ENCODE results near the gene MOB3B.

Gene MOB3B

DNA sequence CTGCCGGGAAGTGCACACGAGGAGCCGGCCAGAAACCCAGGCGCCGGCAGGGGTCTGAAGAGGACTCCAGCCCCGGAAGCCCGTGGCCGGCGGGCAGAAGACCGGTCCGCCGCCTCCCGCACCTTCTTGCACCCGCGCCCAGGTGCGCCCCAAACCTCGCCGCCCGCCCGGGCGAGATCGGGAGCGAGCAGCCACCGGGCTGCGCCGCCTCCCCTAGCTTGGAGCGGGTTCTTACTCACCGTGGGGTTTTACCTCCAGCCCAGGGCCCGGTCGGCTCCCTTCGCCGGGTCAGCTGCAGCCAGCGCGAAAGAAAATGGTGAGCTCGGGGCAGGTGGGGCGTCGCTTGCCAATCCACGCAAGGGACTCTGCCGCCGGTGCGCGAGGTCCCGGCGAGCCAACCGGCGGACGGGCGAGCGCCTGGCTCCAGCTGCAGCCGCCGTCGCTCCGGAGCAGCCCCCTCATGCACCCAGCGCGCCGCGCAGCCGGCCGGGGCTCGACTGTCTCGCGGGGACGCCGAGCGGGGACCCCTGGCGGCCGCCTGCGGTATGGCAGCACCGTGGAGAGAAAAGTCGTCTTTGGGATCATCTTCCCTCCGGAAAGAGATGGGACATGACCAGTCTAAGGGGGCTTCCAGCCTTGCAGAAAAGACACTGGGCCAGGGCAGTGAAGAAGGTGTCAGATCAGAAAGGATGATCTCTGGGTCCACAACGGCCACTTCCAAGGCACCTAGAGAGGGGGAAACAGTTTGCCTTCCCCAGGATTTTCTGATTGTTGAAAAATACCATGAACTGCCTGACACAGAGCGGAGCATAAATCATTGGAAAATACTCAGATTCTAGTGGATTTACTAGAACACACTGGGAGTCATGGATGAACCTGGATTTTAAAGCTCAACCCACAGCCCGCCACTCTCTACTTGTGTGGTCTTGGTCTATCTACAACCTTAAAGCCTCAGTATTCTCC, at the start of gene MOB3B:
MOB3B (minus strand) TSS at position 499 of the 963 bp plus-strand sequence. CDS start 74,264 bp downstream, outside the sequence.
- Histone ChIP-seq H3K27ac (ENCODE audit: low read depth, low read length) (peak within 1 kb of the TSS; percentile 93), H3K9me3 (ENCODE audit: low read length) (no peaks in the 10 kb centered on the region), H3K9ac (ENCODE audit: low read length) (peak within 1 kb of the TSS; percentile 93), H3K4me3 (ENCODE audit: low read depth in 1 of 2, low read length in 2 of 2) (peak within 1 kb of the TSS; percentile 87 to 88), H3K36me3 (ENCODE audit: insufficient read depth, low read length) (peaks cover under 1% of the 10 kb centered on the region), H3K4me1 (ENCODE audit: insufficient read depth, low read length) (peaks cover 33% of the 10 kb centered on the region), H3K27me3 (ENCODE audit: control insufficient read depth in 1 of 2, insufficient read depth in 2 of 2, low read length in 2 of 2) (no peaks in the 10 kb centered on the region)

- Histone ChIP-seq H3K4me3 (ENCODE audit: low read depth in 1 of 2, low read length in 2 of 2) (peak overlapping the region; percentile 51 to 71), H3K9ac (ENCODE audit: low read length) (peak overlapping the region; percentile 62), H3K36me3 (ENCODE audit: insufficient read depth, low read length) (no peaks in the 10 kb centered on the region), H3K4me1 (ENCODE audit: insufficient read depth, low read length) (peaks cover 28% of the 10 kb centered on the region), H3K9me3 (ENCODE audit: low read length) (no peaks in the 10 kb centered on the region), H3K27ac (ENCODE audit: low read depth, low read length) (peak overlapping the region; percentile 95), H3K27me3 (ENCODE audit: control insufficient read depth in 1 of 2, insufficient read depth in 2 of 2, low read length in 2 of 2) (no peaks in the 10 kb centered on the region)
Observed at GRCh38 chr9:27573634-27574590, 44.3 kb upstream of the MOB3B start.

DNA sequence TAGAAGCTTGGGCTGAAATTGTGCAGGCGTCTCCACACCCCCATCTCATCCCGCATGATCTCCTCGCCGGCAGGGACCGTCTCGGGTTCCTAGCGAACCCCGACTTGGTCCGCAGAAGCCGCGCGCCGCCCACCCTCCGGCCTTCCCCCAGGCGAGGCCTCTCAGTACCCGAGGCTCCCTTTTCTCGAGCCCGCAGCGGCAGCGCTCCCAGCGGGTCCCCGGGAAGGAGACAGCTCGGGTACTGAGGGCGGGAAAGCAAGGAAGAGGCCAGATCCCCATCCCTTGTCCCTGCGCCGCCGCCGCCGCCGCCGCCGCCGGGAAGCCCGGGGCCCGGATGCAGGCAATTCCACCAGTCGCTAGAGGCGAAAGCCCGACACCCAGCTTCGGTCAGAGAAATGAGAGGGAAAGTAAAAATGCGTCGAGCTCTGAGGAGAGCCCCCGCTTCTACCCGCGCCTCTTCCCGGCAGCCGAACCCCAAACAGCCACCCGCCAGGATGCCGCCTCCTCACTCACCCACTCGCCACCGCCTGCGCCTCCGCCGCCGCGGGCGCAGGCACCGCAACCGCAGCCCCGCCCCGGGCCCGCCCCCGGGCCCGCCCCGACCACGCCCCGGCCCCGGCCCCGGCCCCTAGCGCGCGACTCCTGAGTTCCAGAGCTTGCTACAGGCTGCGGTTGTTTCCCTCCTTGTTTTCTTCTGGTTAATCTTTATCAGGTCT, 43.5 kb upstream of the MOB3B start, which contains the start of gene C9orf72:
C9orf72 (minus strand) TSS at position 564 of the 716 bp plus-strand sequence. CDS start 6,361 bp downstream, outside the sequence.
- no peaks in the 10 kb centered on the region for H3K27me3 ChIP-seq (ENCODE audit: control insufficient read depth in 1 of 2, insufficient read depth in 2 of 2, low read length in 2 of 2)
- peaks cover 28% of the 10 kb centered on the region for H3K4me1 ChIP-seq (ENCODE audit: insufficient read depth, low read length)
- peak within 1 kb of the TSS; percentile 72 to 90 for H3K4me3 ChIP-seq (ENCODE audit: low read depth in 1 of 2, low read length in 2 of 2)
- peak within 1 kb of the TSS; percentile 85 for H3K9ac ChIP-seq (ENCODE audit: low read length)
- no peaks in the 10 kb centered on the region for H3K36me3 ChIP-seq (ENCODE audit: insufficient read depth, low read length)
- H3K27ac ChIP-seq (ENCODE audit: low read depth, low read length), result peak within 1 kb of the TSS; percentile 95
- no peaks in the 10 kb centered on the region for H3K9me3 ChIP-seq (ENCODE audit: low read length)

DNA sequence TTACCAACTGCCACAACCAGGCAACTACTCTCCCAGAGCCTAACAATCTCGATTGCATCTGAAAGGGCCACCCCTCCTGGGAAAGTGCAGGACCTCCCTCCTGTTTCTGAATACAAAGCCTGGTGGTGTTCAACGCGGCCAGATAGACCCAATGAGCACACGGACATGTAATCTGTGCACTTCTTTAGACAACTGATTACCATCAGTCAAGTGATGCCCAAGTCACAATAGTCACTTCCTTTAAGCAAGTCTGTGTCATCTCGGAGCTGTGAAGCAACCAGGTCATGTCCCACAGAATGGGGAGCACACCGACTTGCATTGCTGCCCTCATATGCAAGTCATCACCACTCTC, 42.9 kb upstream of the MOB3B start:
- Histone ChIP-seq H3K4me1 (ENCODE audit: insufficient read depth, low read length) (peaks cover 28% of the 10 kb centered on the region), H3K27me3 (ENCODE audit: control insufficient read depth in 1 of 2, insufficient read depth in 2 of 2, low read length in 2 of 2) (no peaks in the 10 kb centered on the region), H3K27ac (ENCODE audit: low read depth, low read length) (peak overlapping the region; percentile 91), H3K4me3 (ENCODE audit: low read depth in 1 of 2, low read length in 2 of 2) (peak overlapping the region; percentile 72 to 90), H3K9me3 (ENCODE audit: low read length) (no peaks in the 10 kb centered on the region), H3K36me3 (ENCODE audit: insufficient read depth, low read length) (no peaks in the 10 kb centered on the region), H3K9ac (ENCODE audit: low read length) (peak overlapping the region; percentile 85)

DNA sequence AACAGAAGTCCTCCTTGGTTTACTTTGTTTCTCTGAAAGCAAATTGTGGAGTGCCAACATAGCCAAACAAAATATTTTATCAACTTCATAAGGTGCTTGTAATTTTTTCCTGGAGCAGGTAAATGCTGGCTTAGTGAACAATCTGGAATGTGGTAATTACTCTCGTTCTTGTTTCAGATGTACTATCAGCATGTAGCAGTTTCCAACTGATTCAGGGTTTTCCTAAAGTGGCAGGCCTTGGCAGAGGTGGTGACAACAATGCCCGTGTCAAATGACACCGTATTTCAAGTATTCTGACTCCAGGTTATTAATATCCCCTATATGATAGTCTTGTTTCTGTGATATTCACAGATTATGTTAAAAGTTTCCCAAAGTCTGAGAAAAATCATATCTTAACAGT, 42.4 kb upstream of the MOB3B start:
- H3K27ac ChIP-seq (ENCODE audit: low read depth, low read length), result peak overlapping the region; percentile 91
- peaks cover 28% of the 10 kb centered on the region for H3K4me1 ChIP-seq (ENCODE audit: insufficient read depth, low read length)

GRCh38 chr9:27571011-27571410, 41.4 kb upstream of the MOB3B start:
- Histone ChIP-seq H3K4me3 (ENCODE audit: low read depth in 1 of 2, low read length in 2 of 2) (no peak overlapping the region), H3K9ac (ENCODE audit: low read length) (no peak overlapping the region), H3K9me3 (ENCODE audit: low read length) (no peaks in the 10 kb centered on the region), H3K27ac (ENCODE audit: low read depth, low read length) (no peak overlapping the region), H3K27me3 (ENCODE audit: control insufficient read depth in 1 of 2, insufficient read depth in 2 of 2, low read length in 2 of 2) (no peaks in the 10 kb centered on the region), H3K4me1 (ENCODE audit: insufficient read depth, low read length) (peaks cover 28% of the 10 kb centered on the region), H3K36me3 (ENCODE audit: insufficient read depth, low read length) (no peaks in the 10 kb centered on the region)

More for the DNA sequence above, 42.4 kb upstream of the MOB3B start:
- H3K36me3 ChIP-seq (ENCODE audit: insufficient read depth, low read length), result no peaks in the 10 kb centered on the region
- H3K9ac ChIP-seq (ENCODE audit: low read length), result peak overlapping the region; percentile 85
- no peaks in the 10 kb centered on the region for H3K27me3 ChIP-seq (ENCODE audit: control insufficient read depth in 1 of 2, insufficient read depth in 2 of 2, low read length in 2 of 2)
- H3K9me3 ChIP-seq (ENCODE audit: low read length), result no peaks in the 10 kb centered on the region
- peak overlapping the region in 1 of 2 donors; percentile 90 for H3K4me3 ChIP-seq (ENCODE audit: low read depth in 1 of 2, low read length in 2 of 2)

DNA sequence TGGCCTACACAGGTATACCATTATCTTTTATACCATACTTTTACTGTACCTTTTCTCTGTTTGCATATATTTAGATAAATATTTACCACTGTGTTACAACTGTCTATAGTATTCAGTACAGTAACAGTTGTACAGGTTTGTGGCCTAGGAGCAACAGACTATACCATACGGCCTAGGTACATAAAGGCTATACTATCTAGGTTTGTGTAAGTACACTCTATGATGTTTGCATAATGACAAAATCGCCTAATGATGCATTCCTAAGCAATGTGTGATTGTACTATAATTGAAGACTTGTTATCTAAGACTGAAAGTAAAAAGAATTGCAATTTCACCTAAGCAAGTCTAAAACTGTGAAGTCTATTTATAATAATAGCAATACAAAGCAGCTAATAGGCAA, 39.8 kb upstream of the MOB3B start:
- H3K27me3 ChIP-seq (ENCODE audit: control insufficient read depth in 1 of 2, insufficient read depth in 2 of 2, low read length in 2 of 2), result no peaks in the 10 kb centered on the region
- peaks cover 29% of the 10 kb centered on the region for H3K4me1 ChIP-seq (ENCODE audit: insufficient read depth, low read length)
- H3K36me3 ChIP-seq (ENCODE audit: insufficient read depth, low read length), result no peaks in the 10 kb centered on the region
- H3K27ac ChIP-seq (ENCODE audit: low read depth, low read length), result no peak overlapping the region
- no peaks in the 10 kb centered on the region for H3K9me3 ChIP-seq (ENCODE audit: low read length)
- no peak overlapping the region for H3K9ac ChIP-seq (ENCODE audit: low read length)
- no peak overlapping the region for H3K4me3 ChIP-seq (ENCODE audit: low read depth in 1 of 2, low read length in 2 of 2)

DNA sequence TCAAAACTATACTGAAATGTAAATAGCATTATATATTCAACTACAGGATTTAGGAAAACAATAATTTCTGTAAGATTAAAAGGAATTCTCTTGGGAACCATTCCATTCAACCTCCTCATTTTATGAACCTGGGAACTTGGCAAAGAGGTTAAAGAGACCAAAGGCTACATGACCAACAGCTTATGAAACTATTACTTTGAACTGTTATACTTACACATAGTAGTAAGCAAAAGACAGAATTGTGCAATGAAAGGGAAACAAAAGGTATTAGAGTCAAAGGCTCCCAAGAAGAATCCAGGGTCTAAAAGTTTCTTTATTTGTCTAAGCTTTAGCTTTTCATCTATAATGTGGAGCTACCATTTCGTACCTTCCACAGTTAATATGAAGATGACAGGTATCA, 36.5 kb upstream of the MOB3B start:
- no peak overlapping the region for H3K9ac ChIP-seq (ENCODE audit: low read length)
- no peak overlapping the region for H3K4me3 ChIP-seq (ENCODE audit: low read depth in 1 of 2, low read length in 2 of 2)
- peaks cover 8% of the 10 kb centered on the region for H3K36me3 ChIP-seq (ENCODE audit: insufficient read depth, low read length)
- H3K9me3 ChIP-seq (ENCODE audit: low read length), result no peaks in the 10 kb centered on the region
- H3K4me1 ChIP-seq (ENCODE audit: insufficient read depth, low read length), result peaks cover 10% of the 10 kb centered on the region
- H3K27ac ChIP-seq (ENCODE audit: low read depth, low read length), result no peak overlapping the region
- H3K27me3 ChIP-seq (ENCODE audit: control insufficient read depth in 1 of 2, insufficient read depth in 2 of 2, low read length in 2 of 2), result no peaks in the 10 kb centered on the region

DNA sequence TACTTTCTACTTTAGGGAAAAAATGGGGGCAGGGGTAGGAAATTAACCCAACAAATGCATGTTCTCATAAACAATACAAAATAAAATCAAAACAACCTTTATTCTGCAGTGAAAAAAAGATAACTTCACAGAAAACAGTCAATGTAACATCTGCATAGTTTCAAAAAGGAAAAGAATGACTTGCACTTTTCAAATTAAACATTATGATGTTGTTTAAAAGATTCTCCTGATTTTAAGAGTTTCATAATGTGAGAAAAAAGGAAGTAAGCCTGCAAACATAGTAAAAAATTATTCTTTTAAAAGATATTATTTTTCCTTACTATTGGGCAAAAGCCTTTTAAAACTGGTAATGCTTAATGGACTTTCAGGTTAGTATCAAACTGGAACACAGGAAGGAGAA, 36.1 kb upstream of the MOB3B start:
- Histone ChIP-seq H3K36me3 (ENCODE audit: insufficient read depth, low read length) (peaks cover 10% of the 10 kb centered on the region), H3K9ac (ENCODE audit: low read length) (no peak overlapping the region)

DNA sequence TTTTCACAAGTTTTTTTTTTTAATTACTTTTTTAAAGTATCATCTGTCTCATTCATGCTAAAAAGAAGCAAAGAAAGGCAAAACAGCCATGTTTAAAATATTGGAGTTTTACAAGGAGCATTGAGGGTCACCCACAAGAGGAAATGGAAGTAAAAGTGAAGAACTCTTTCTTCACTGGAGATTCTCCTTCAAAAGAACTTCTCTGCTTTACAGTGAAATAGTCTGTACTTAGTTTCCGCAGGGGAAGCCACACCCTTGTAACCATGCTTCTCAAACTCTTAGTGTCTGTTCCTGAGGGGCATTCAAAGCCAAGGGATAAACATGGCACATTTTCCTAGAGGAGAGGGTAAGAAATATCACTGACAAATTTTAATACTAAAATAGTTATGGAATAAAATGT, 35.1 kb upstream of the MOB3B start:
- H3K36me3 ChIP-seq (ENCODE audit: insufficient read depth, low read length), result peaks cover 10% of the 10 kb centered on the region
- H3K9me3 ChIP-seq (ENCODE audit: low read length), result no peaks in the 10 kb centered on the region
- no peak overlapping the region for H3K4me3 ChIP-seq (ENCODE audit: low read depth in 1 of 2, low read length in 2 of 2)
- no peaks in the 10 kb centered on the region for H3K27me3 ChIP-seq (ENCODE audit: control insufficient read depth in 1 of 2, insufficient read depth in 2 of 2, low read length in 2 of 2)
- H3K9ac ChIP-seq (ENCODE audit: low read length), result no peak overlapping the region
- H3K27ac ChIP-seq (ENCODE audit: low read depth, low read length), result no peak overlapping the region
- peaks cover 10% of the 10 kb centered on the region for H3K4me1 ChIP-seq (ENCODE audit: insufficient read depth, low read length)

More for the DNA sequence above, 36.1 kb upstream of the MOB3B start:
- Histone ChIP-seq H3K27ac (ENCODE audit: low read depth, low read length) (no peak overlapping the region), H3K4me3 (ENCODE audit: low read depth in 1 of 2, low read length in 2 of 2) (no peak overlapping the region), H3K4me1 (ENCODE audit: insufficient read depth, low read length) (peaks cover 10% of the 10 kb centered on the region), H3K9me3 (ENCODE audit: low read length) (no peaks in the 10 kb centered on the region), H3K27me3 (ENCODE audit: control insufficient read depth in 1 of 2, insufficient read depth in 2 of 2, low read length in 2 of 2) (no peaks in the 10 kb centered on the region)

Data from muscle layer of colon (tissue), 2 donors.